Activated gamma-delta T cell (primary cell): ENCODE measurements around the gene TLR10.
"Not testable (repeated sequence)": the region's sequence is repeated elsewhere in the genome, so short reads cannot be mapped to it uniquely, and the experiment has no call there.

Source experiments
- DNase-seq: peaks from one replicate; lab custom pipeline; 2025; lab: John Stamatoyannopoulos, UW
- total RNA-seq, 2 donors: gene quantifications; one replicate each; lab custom pipeline; 2026; lab: John Stamatoyannopoulos, UW

TLR10 gene
- total RNA-seq: 0.31 to 0.70 reads per million in 2 donors

- no peak for DNase-seq
Measured at GRCh38 chr4:38782452-38783108, at the start of gene TLR10. TLR10 (minus strand) TSS chr4:38782990; CDS start chr4:38775590, 7,400 bp downstream.

- DNase-seq: no peak
Measured at GRCh38 chr4:38832206-38832605, 49.4 kb upstream of the TLR10 start.

DNA sequence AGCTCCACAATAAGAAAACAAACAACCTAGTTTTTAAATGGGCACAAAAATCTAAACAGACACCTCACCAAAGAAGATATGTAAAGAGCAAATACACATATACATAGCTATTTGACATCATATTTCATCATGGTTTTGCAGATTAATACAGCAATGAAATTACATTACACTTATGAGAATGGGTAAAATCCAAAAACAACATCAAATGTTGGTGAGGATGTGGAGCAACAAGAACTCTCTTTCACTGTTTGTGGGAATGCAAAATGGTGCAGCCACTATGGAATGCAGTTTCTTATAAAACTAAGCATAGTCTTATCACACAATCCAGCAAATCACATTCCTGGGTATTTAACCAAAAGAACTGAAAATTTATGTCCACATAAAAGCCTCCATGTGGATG lies 48.9 kb upstream of the TLR10 start:
- DNase-seq: no peak

DNA sequence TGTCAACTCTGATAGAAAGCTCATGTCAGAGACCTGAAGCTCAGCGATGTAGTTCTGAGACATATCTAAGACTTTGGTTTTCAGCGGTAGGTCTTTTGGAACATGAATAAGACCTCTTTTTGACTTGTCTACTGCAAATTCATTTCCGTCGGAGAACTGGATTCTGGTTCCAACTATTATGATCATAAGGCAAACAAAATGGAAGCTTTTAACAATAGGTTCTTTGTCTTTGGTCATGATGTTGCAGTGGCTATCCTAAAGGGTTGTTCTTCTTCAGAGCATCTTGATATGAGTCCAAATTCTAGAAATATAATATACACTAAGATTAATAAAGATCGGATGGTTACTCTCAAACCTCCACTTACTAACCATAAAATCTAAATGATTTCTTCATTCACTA lies 46.4 kb upstream of the TLR10 start:
- DNase-seq: no peak

- DNase-seq: no peak
Measured at GRCh38 chr4:38823766-38824165, 41.0 kb upstream of the TLR10 start.

DNA sequence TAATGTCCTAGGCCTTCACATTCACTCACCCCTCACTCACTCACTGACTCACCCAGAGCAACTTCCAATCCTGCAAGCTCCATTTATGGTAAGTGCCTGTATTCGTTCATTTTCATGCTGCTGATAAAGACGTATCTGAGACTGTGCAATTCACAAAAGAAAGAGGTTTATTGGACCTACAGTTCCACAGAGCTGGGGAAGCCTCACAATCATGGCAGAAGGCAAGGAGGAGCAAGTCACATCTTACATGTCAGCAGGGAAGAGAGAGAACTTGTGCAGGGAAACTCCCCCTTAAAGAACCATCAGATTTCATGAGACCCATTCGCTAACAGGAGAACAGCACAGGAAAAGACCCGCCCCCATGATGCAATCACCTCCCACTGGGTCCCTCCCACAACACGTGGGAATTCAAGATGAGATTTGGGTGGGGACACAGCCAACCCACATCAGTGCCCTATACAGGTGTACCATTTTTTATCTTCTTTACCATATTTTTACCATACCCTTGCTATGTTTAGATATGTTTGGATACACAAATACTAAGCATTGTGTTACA lies 40.0 kb upstream of the TLR10 start:
- no peak for DNase-seq

DNA sequence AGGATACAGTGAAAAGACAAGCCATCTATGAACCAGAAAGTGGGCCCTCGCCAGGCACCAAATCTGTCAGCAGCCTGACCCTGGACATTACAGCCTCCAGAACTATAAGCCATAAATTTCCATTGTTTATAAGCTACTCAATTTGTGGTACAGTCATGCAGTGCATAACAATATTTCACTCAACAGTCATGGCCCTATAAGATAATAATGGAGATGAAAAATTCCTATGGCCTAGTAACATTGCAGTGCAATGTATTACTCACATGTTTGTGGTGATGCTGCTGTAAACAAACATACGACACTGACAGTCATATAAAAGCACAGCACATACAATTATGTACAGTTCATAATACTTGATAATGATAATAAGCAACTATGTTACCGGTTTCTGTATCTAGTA lies 38.9 kb upstream of the TLR10 start:
- no peak for DNase-seq

GRCh38 chr4:38820329-38821061 lies 37.7 kb upstream of the TLR10 start:
- no peak for DNase-seq

- DNase-seq: no peak
Measured at GRCh38 chr4:38819569-38819968, 36.8 kb upstream of the TLR10 start.

GRCh38 chr4:38818441-38818976 lies 35.7 kb upstream of the TLR10 start:
- no peak for DNase-seq

- DNase-seq: no peak
Measured at GRCh38 chr4:38815885-38816782, 33.3 kb upstream of the TLR10 start.

- DNase-seq: no peak
Measured at GRCh38 chr4:38814386-38814785, 31.6 kb upstream of the TLR10 start.

DNA sequence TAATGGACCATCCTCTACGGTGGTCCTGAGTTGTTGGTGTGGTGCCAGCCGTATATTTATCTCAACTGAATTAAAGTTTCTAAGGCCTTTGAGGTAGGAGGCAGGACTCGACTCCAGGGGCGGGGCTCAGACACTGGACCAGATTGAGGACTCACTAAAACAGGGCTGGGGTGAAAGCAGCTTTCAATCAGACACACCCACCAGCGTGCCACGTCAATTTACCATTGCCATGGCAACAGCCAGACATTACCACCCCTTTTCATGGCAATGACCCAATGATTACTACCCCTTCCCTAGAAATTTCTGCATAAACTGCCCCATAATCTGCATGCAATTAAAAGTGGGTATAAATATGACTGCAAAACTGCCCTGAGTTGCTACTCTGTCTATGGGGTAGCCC lies 28.5 kb upstream of the TLR10 start:
- no peak for DNase-seq

- not testable (repeated sequence) for DNase-seq
Measured at GRCh38 chr4:38807462-38807861, 24.7 kb upstream of the TLR10 start.

DNA sequence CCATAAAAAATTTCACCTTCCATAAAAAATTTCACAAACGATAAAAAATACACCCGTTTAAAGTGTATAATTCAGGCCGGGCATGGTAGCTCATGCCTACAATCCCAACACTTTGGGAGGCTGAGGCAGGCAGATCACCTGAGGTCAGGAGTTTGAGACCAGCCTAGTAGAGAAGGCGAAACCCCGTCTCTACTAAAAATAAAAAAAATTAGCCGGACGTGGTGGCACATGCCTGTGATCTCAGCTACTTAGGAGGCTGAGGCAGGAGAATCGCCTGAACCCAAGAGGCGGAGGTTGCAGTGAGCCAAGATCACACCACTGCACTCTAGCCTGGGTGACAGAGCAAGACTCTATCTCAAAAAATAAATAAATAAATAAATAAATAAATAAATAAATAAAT lies 23.5 kb upstream of the TLR10 start:
- not testable (repeated sequence) for DNase-seq

GRCh38 chr4:38805530-38806145 lies 22.8 kb upstream of the TLR10 start:
- DNase-seq: no peak

GRCh38 chr4:38804654-38805295 lies 22.0 kb upstream of the TLR10 start, which contains the start of gene TLR1:
TLR1 (minus strand) TSS chr4:38804791; CDS start chr4:38798831, 5,960 bp downstream.
- no peak for DNase-seq

GRCh38 chr4:38803833-38804653 lies 21.3 kb upstream of the TLR10 start:
- DNase-seq: no peak

DNA sequence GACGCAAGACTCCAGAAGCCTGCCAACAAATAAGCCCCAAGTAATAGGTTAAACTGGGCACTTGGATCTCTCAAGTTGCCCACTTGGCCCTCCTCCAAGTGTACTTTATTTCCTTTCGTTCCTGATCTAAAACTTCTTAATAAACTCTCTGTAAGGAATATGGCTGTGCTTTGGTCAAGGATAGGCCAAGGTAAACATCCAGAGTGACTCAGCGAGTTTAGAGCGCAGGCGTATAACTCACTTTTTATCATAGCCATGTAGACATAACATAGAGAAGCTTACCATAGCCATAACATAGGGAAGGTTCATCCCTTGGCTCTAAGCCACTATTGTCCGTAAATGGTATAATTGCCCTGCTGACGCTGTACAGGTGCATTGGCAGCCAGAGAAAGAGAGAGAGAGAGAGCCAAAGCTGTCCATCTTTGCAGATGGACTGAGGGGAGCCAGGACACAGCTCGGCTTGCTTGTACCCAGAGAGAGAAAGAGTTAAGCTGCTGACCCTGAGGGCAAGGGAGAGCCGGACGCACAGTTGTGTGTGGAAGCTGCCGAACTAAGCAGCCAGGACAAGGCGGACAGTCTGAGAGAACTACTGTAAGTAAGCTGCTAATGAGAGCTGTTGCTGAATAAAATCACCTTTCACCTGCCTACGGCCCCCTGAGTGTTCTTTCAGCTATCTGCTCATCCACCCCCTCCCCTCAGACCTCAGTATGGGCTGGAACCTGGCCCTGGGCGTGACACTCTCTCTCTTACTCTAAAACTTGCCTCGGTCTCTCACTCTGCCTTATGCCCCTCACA lies 20.0 kb upstream of the TLR10 start:
- DNase-seq: no peak
